GM12878 (cell line): ENCODE measurements around the gene MLST8. TPM values are rescaled to one million over a fixed set of nuclear protein-coding genes. Genes with fewer than 3 reads are reported as not detected.
A peak's percentile ranks its signal among the peaks of the same experiment; 100 is the strongest.

ENCODE experiments used
- ATAC-seq: fragments of 200-7000 bp; cut with Tn5 transposase; 3 replicates; pipeline ENCODE4 v1.9.1; 2020; ENCODE audit warnings: mild to moderate bottlenecking, moderate library complexity
- BruUV-seq: library from RNA; stranded (reverse); fragments of 400-500 nt; replicated peaks from 2 replicates; lab custom pipeline; 2021; lab: Mats Ljungman, UMichigan
- CTCF ChIA-PET: fragments of 300-600 bp; sonication (Branson Sonifier 250); formaldehyde crosslinking; extraction: SDS; loops from one replicate; lab custom pipeline; 2021; ENCODE audit warnings: inconsistent platforms; lab: Yijun Ruan, JAX
- POLR2A ChIA-PET: fragments of 350-600 bp; formaldehyde crosslinking; extraction: SDS; loops from one replicate; lab custom pipeline; 2021; ENCODE audit warnings: inconsistent platforms; lab: Charles Lee
- RAD21 ChIA-PET: fragments of 300-600 bp; sonication (Branson Sonifier 250); formaldehyde crosslinking; loops from one replicate; lab custom pipeline; 2023; ENCODE audit warnings: antibody characterized with exemption; ENCODE audit not compliant: unreplicated experiment; lab: Charles Lee
- SMC1A ChIA-PET: fragments of 300-600 bp; sonication (Branson Sonifier 250); formaldehyde crosslinking; loops from one replicate; lab custom pipeline; 2023; ENCODE audit not compliant: unreplicated experiment, uncharacterized antibody; lab: Charles Lee
- DNase-seq: peaks from one replicate; pipeline ENCODE4 v3.0.0-alpha.2; 2011; ENCODE audit warnings: low read depth, low spot score
- FAIRE-seq: peaks from 3 replicates; lab custom pipeline; 2011; peaks lifted over from hg19 to GRCh38; lab: Jason Lieb, UNC
- H2AFZ ChIP-seq: 2 replicates; pipeline ENCODE4 v1.6.0; 2011; ENCODE audit warnings: low read depth, low read length, control low read depth; ENCODE audit not compliant: control insufficient read depth
- H3K27ac ChIP-seq: 2 replicates; pipeline ENCODE4 v1.5.1; 2011; ENCODE audit warnings: control low read depth; ENCODE audit not compliant: control insufficient read depth, insufficient read depth
- H3K27me3 ChIP-seq, 2 experiments: replicated peaks in 1 of 2; 2 replicates each; pipeline versions ENCODE4 v1.6.0 to v1.6.1; 2011; ENCODE audit warnings: low read length in 1 of 2; ENCODE audit not compliant: control insufficient read depth in 2 of 2, insufficient read depth in 2 of 2
- H3K36me3 ChIP-seq, 2 experiments: 2 replicates each; pipeline ENCODE4 v1.5.1; 2011; ENCODE audit warnings: low read length in 1 of 2; ENCODE audit not compliant: control insufficient read depth in 2 of 2, insufficient read depth in 2 of 2
- H3K4me1 ChIP-seq: 2 replicates; pipeline ENCODE4 v1.6.1; 2011; ENCODE audit warnings: mild to moderate bottlenecking, low read length, moderate library complexity, mixed read lengths; ENCODE audit not compliant: control insufficient read depth, insufficient read depth
- H3K4me2 ChIP-seq: 2 replicates; pipeline ENCODE4 v1.6.0; 2011; ENCODE audit warnings: control low read depth; ENCODE audit not compliant: control insufficient read depth, insufficient read depth
- H3K4me3 ChIP-seq: fragments of 200-600 bp; sonication (generic); 2 replicates; pipeline ENCODE4 v1.5.1; 2016
- H3K79me2 ChIP-seq: 2 replicates; pipeline ENCODE4 v1.6.0; 2011; ENCODE audit warnings: low read length; ENCODE audit not compliant: control insufficient read depth, insufficient read depth
- H3K9ac ChIP-seq: 2 replicates; pipeline ENCODE4 v1.8.0; 2011; ENCODE audit warnings: low read length, control low read depth, mixed read lengths; ENCODE audit not compliant: control insufficient read depth, insufficient read depth
- H3K9me3 ChIP-seq: replicated peaks from 3 replicates; pipeline ENCODE4 v1.5.1; 2011; ENCODE audit warnings: mild to moderate bottlenecking, low read length; ENCODE audit not compliant: control insufficient read depth, insufficient read depth
- H4K20me1 ChIP-seq: 2 replicates; pipeline ENCODE4 v1.6.0; 2011; ENCODE audit not compliant: control insufficient read depth, insufficient read depth
- BCLAF1 ChIP-seq: fragments of 450-650 bp; IDR thresholded peaks from 2 replicates; pipeline ENCODE4 v1.6.1; 2017; ENCODE audit warnings: antibody characterized with exemption, mild to moderate bottlenecking, moderate library complexity
- CREB1 ChIP-seq: IDR thresholded peaks from 2 replicates; pipeline ENCODE4 v1.6.1; 2012; ENCODE audit warnings: low read depth, mild to moderate bottlenecking, inconsistent platforms
- NR2F1 ChIP-seq: fragments of 450-650 bp; conservative IDR thresholded peaks from 2 replicates; pipeline ENCODE4 v1.6.1; 2017; ENCODE audit warnings: mild to moderate bottlenecking
- PBX3 ChIP-seq: IDR thresholded peaks from 2 replicates; pipeline ENCODE4 v1.6.1; 2011; ENCODE audit warnings: mild to moderate bottlenecking, low read depth, low read length, moderate library complexity; ENCODE audit not compliant: insufficient replicate concordance
- SIX5 ChIP-seq: IDR thresholded peaks from 2 replicates; pipeline ENCODE4 v1.6.1; 2011; ENCODE audit warnings: mild to moderate bottlenecking, low read depth, low read length, moderate library complexity; ENCODE audit not compliant: severe bottlenecking
- SMC3 ChIP-seq: IDR thresholded peaks from 2 replicates; pipeline ENCODE4 v1.6.1; 2011; ENCODE audit warnings: low read length, improper control_type of control experiment, borderline replicate concordance
- TCF12 ChIP-seq: IDR thresholded peaks from 2 replicates; pipeline ENCODE4 v1.6.1; 2011; ENCODE audit warnings: low read depth, mild to moderate bottlenecking, low read length
- USF1 ChIP-seq: IDR thresholded peaks from 2 replicates; pipeline ENCODE4 v1.6.1; 2011; ENCODE audit warnings: borderline replicate concordance, low read depth, mild to moderate bottlenecking, moderate library complexity, mixed read lengths, low read length; ENCODE audit not compliant: insufficient read depth; ENCODE audit errors: extremely low read length
- WGBS: methylation state at CpG from one replicate; pipeline ENCODE4 v1.1.6; 2016; ENCODE audit warnings: low lambda C conversion rate; ENCODE audit not compliant: insufficient replicate concordance, insufficient coverage; ENCODE audit errors: missing lambda C conversion rate; 5-methylcytosine and 5-hydroxymethylcytosine counted together
- in situ Hi-C: fragments of 300-500 bp; cut with MboI; formaldehyde crosslinking; loops from 9 replicates; pipeline ENCODE4 v1.14.3; 2018; ENCODE audit warnings: mixed read lengths
- intact Hi-C: fragments of 100-400 bp; cut with micrococcal nuclease; formaldehyde crosslinking; loops from one replicate; pipeline ENCODE4 v1.14.2; 2022; ENCODE audit not compliant: unreplicated experiment
- polyA plus RNA-seq, 11 experiments: library from polyadenylated mRNA; depleted of rRNA in 4 of 11; unstranded in 6 of 11; stranded (reverse) in 5 of 11; fragments of >200 nt; fragmentation: Nextera tagmentation in 4 of 11; fragmentation: Illumina TruSeq in 1 of 11; extraction: Ambion mirVana in 4 of 11; extraction: Trizol in 1 of 11; gene quantifications; 1 replicate in 1 of 11; 2 replicates in 10 of 11; pipeline versions ENCODE4 v1.2.1 to v1.2.3, GENCODE V29; 2011 to 2016; ENCODE audit warnings: inconsistent platforms in 2 of 11, missing spikeins in 2 of 11, low read depth in 1 of 11
- total RNA-seq, 4 experiments: library from RNA; depleted of rRNA in 3 of 4; stranded (reverse); fragments of >200 nt in 3 of 4; fragmentation: Illumina TruSeq in 1 of 4; extraction: Trizol in 1 of 4; gene quantifications; 2 replicates each; pipeline versions ENCODE4 v1.2.1 to v1.2.3, GENCODE V29; 2013 to 2021

The MLST8 gene
- total and polyA plus RNA-seq, 10 of the 15 experiments (the other 5 are each of a cell fraction or from before 2014, with no cell fraction given), result 1.0 to 114 (median 64.2) TPM

- no peak for DNase-seq
- ChIA-PET CTCF (interaction anchor here (0.9 to 2.4 kb wide), 5 partner anchors 15 to 750 kb away, joined by 3 to 24 read pairs (median 6); partner anchors contain the start of gene PKD1), RAD21 (interaction anchor here (0.8 to 2.3 kb wide), 10 partner anchors 16 to 274 kb away, joined by 3 to 14 read pairs (median 4); partner anchors contain the start of genes ECI1, MSRB1, NTHL1 and PGP)
- in situ Hi-C loops, result no loop called here
- peak overlapping the region; percentile 99 for H3K4me3 ChIP-seq
- peaks cover 0 to 20% of the 10 kb centered on the region in 2 experiments; a peak in 2 of 4 replicates for H3K36me3 ChIP-seq
- no peaks in the 10 kb centered on the region for H3K9me3 ChIP-seq
- 2% methylated on average over 31 of the region's 47 CpGs for WGBS
- peaks cover 81% of the 10 kb centered on the region for H3K79me2 ChIP-seq
- H3K27ac ChIP-seq, result peak overlapping the region; percentile 66
- H2AFZ ChIP-seq, result no peak overlapping the region
- H3K9ac ChIP-seq, result peak overlapping the region; percentile 87
- no peaks in the 10 kb centered on the region for H3K27me3 ChIP-seq
- peak overlapping the region; percentile 89 for H3K4me2 ChIP-seq
- TF ChIP-seq NR2F1 (0 out of 2 replicates have a peak, but pooled peaks have one; percentile 64), SMC3 (no peak)
- TF ChIP-seq, all 136 proteins: peak for 1
- ChIA-PET SMC1A (interaction anchor here (0.7 to 1.8 kb wide), 6 partner anchors 10 to 374 kb away, joined by 3 to 6 read pairs (median 4); partner anchors contain the start of genes NUBP2, PKD1 and SPSB3), POLR2A (interaction anchor here (0.5 to 2.4 kb wide), 17 partner anchors 9 to 376 kb away, joined by 3 to 16 read pairs (median 5); partner anchors contain the start of genes ATP6V0C, ECI1, NTHL1 and PGP)
- no TSS peak for BruUV-seq
- FAIRE-seq, result no peak
- intact Hi-C loops, result loop anchor here (5.0 kb wide), 1 partner anchor 106 kb away; no protein-coding TSS in a partner anchor
- H4K20me1 ChIP-seq, result peaks cover 9% of the 10 kb centered on the region; the same call in 1 of the 2 replicates
- no peak for ATAC-seq
- peaks cover 43% of the 10 kb centered on the region for H3K4me1 ChIP-seq
These were observed 49.0 kb upstream of the MLST8 start for GRCh38 chr16:2155977-2156848.

- Histone ChIP-seq H3K4me1 (peaks cover 37% of the 10 kb centered on the region), H3K9me3 (no peaks in the 10 kb centered on the region), H3K9ac (peak overlapping the region; percentile 87), H3K36me3 (peaks cover 0 to 16% of the 10 kb centered on the region in 2 experiments; a peak in 2 of 4 replicates), H3K27ac (peak overlapping the region; percentile 66; the same call in 1 of the 2 replicates), H3K79me2 (peaks cover 87% of the 10 kb centered on the region), H3K4me3 (peak overlapping the region; percentile 99), H3K4me2 (peak overlapping the region; percentile 89), H3K27me3 (no peaks in the 10 kb centered on the region), H2AFZ (no peak overlapping the region), H4K20me1 (peaks cover 7% of the 10 kb centered on the region; the same call in 1 of the 2 replicates)
- intact Hi-C loops (loop anchor here (5.0 kb wide), 1 partner anchor 105 kb away; no protein-coding TSS in a partner anchor), in situ Hi-C loops (no loop called here)
- BruUV-seq, result TSS peak; percentile 80
- ChIA-PET RAD21 (no interaction called here), CTCF (no interaction called here), POLR2A (no interaction called here), SMC1A (no interaction called here)
- no peak for ATAC-seq
- no peak for FAIRE-seq
- 45% methylated on average over 5 of the region's 5 CpGs for WGBS
- DNase-seq, result no peak
- TF ChIP-seq PBX3, result no peak
- no peak for TF ChIP-seq CREB1
- TF ChIP-seq BCLAF1, result no peak
- no peak for TF ChIP-seq SIX5
- no peak for TF ChIP-seq USF1
- no peak for TF ChIP-seq TCF12
These were observed 48.4 kb upstream of the MLST8 start for GRCh38 chr16:2156849-2157224.
